NCI-H446 (cell line): ENCODE data around the gene TCEAL8.
A peak's percentile ranks its signal among the peaks of the same experiment; 100 is the strongest.
"Not testable (repeated sequence)": the region's sequence is repeated elsewhere in the genome, so short reads cannot be mapped to it uniquely, and the experiment has no call there.

Experiments used
- DNase-seq, 2 experiments: peaks; one replicate each; lab custom pipeline; 2025; lab: John Stamatoyannopoulos, UW

Gene TCEAL8

GRCh38 chrX:103254921-103255493, at the start of gene TCEAL8:
Gene TCEAL8 (minus strand): TSS chrX:103255155. CDS start chrX:103253979, 1,176 bp downstream.
- peak; percentile 40 to 78 for DNase-seq

- no peak for DNase-seq
These were observed 49.8 kb upstream of the TCEAL8 start for GRCh38 chrX:103304705-103305104.

GRCh38 chrX:103293118-103293517, 38.2 kb upstream of the TCEAL8 start:
- DNase-seq, result no peak

- DNase-seq, result no peak
These were observed 24.7 kb upstream of the TCEAL8 start for GRCh38 chrX:103279624-103280023.

GRCh38 chrX:103276581-103277002, 21.6 kb upstream of the TCEAL8 start, which contains the start of gene TCEAL5:
Gene TCEAL5 (minus strand): TSS chrX:103276750. CDS start chrX:103274563, 2,187 bp downstream.
- DNase-seq, result no peak

GRCh38 chrX:103275947-103276567, 21.1 kb upstream of the TCEAL8 start:
- DNase-seq, result no peak

- no peak for DNase-seq
These were observed 19.3 kb upstream of the TCEAL8 start for GRCh38 chrX:103274284-103274683.

GRCh38 chrX:103258275-103258674, 3.3 kb upstream of the TCEAL8 start:
- DNase-seq, result no peak

GRCh38 chrX:103256651-103257050, 1.7 kb upstream of the TCEAL8 start:
- DNase-seq, result no peak

- peak in 1 of 2 experiments; percentile 30 for DNase-seq
These were observed 657 bp downstream of the TCEAL8 start for GRCh38 chrX:103254171-103254824.

- no peak for DNase-seq
These were observed 1.3 kb downstream of the TCEAL8 start for GRCh38 chrX:103253608-103254007.

- no peak for DNase-seq
These were observed 4.0 kb downstream of the TCEAL8 start for GRCh38 chrX:103250977-103251376.

- DNase-seq, result no peak
These were observed 5.2 kb downstream of the TCEAL8 start for GRCh38 chrX:103249805-103250204.

- no peak for DNase-seq
These were observed 6.4 kb downstream of the TCEAL8 start for GRCh38 chrX:103248553-103248952.

- DNase-seq, result no peak
These were observed 14.8 kb downstream of the TCEAL8 start for GRCh38 chrX:103240155-103240554.

GRCh38 chrX:103236296-103236695, 18.7 kb downstream of the TCEAL8 start:
- no peak for DNase-seq

- not testable (repeated sequence) for DNase-seq
These were observed 19.3 kb downstream of the TCEAL8 start for GRCh38 chrX:103235608-103236007.

GRCh38 chrX:103234869-103235268, 20.1 kb downstream of the TCEAL8 start:
- DNase-seq, result no peak

GRCh38 chrX:103233263-103233662, 21.7 kb downstream of the TCEAL8 start:
- DNase-seq, result no peak

- not testable (repeated sequence) for DNase-seq
These were observed 29.0 kb downstream of the TCEAL8 start for GRCh38 chrX:103225918-103226317.

GRCh38 chrX:103220511-103221323, 34.2 kb downstream of the TCEAL8 start:
- no peak for DNase-seq

- no peak for DNase-seq
These were observed 39.4 kb downstream of the TCEAL8 start for GRCh38 chrX:103215425-103215991.
